Measurements from ENCODE around the gene PF4V1. TPM values are rescaled to one million over a fixed set of nuclear protein-coding genes. Genes with fewer than 3 reads are reported as not detected.
A peak's percentile ranks its signal among the peaks of the same experiment; 100 is the strongest.

Gene PF4V1
- total RNA-seq, 1 experiment from 2014 or later = not detected

DNA sequence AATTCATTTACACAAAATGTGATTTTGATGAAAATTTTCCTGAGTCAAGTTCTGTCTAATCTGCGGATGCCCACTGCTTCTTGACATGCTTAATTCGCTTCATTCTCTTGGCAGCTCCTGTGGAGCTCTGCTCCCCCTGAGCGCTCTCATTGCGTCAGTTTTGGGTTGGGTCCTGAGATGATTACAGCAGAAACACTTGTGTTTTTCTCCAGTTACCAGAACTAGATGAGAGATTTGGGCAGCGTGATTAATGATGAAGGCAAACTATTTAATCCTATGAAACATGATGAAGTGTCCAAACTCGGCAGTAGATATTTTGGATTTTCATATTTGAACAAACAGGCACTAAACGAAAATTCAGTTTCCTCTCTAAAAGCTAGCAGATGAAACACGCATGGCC lies 11.9 kb downstream of the PF4V1 start:
- no peaks in the 10 kb centered on the region for H3K27me3 Mint-ChIP-seq (ENCODE audit: insufficient read depth, unreplicated experiment)
- intact Hi-C loops (cut with micrococcal nuclease) = loop anchor here (1.0 to 5.0 kb wide), 4 partner anchors 136 to 447 kb away; no protein-coding TSS in a partner anchor
- no TSS peak for BruUV-seq (replicated peaks)
- H3K9me3 Mint-ChIP-seq (ENCODE audit: unreplicated experiment) = no peaks in the 10 kb centered on the region
- H3K27ac Mint-ChIP-seq (ENCODE audit: low read depth, unreplicated experiment) = no peak overlapping the region
- no peak overlapping the region for H3K4me3 Mint-ChIP-seq (ENCODE audit: unreplicated experiment)
- CTCF ChIA-PET = interaction anchor here (0.5 to 7.9 kb wide), 50 partner anchors 10 to 553 kb away, joined by 3 to 183 read pairs (median 4); partner anchors contain the start of genes CXCL8 and PF4V1
- peak; percentile 71 for DNase-seq (ENCODE audit: unreplicated experiment)
- H3K4me1 Mint-ChIP-seq (ENCODE audit: insufficient read depth, unreplicated experiment) = peaks cover 30% of the 10 kb centered on the region
- TF ChIP-seq, protein P1, sequence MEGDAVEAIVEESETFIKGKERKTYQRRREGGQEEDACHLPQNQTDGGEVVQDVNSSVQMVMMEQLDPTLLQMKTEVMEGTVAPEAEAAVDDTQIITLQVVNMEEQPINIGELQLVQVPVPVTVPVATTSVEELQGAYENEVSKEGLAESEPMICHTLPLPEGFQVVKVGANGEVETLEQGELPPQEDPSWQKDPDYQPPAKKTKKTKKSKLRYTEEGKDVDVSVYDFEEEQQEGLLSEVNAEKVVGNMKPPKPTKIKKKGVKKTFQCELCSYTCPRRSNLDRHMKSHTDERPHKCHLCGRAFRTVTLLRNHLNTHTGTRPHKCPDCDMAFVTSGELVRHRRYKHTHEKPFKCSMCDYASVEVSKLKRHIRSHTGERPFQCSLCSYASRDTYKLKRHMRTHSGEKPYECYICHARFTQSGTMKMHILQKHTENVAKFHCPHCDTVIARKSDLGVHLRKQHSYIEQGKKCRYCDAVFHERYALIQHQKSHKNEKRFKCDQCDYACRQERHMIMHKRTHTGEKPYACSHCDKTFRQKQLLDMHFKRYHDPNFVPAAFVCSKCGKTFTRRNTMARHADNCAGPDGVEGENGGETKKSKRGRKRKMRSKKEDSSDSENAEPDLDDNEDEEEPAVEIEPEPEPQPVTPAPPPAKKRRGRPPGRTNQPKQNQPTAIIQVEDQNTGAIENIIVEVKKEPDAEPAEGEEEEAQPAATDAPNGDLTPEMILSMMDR (IDR thresholded peaks at IDR 0.05; ENCODE audit: unreplicated experiment) = no peak
- H3K36me3 Mint-ChIP-seq (ENCODE audit: insufficient read depth, unreplicated experiment) = peaks cover 10% of the 10 kb centered on the region
- POLR2A ChIA-PET = interaction anchor here (0.7 to 6.7 kb wide), 18 partner anchors 21 to 444 kb away, joined by 3 to 61 read pairs (median 4); partner anchors contain the start of genes CXCL2 and CXCL8

DNA sequence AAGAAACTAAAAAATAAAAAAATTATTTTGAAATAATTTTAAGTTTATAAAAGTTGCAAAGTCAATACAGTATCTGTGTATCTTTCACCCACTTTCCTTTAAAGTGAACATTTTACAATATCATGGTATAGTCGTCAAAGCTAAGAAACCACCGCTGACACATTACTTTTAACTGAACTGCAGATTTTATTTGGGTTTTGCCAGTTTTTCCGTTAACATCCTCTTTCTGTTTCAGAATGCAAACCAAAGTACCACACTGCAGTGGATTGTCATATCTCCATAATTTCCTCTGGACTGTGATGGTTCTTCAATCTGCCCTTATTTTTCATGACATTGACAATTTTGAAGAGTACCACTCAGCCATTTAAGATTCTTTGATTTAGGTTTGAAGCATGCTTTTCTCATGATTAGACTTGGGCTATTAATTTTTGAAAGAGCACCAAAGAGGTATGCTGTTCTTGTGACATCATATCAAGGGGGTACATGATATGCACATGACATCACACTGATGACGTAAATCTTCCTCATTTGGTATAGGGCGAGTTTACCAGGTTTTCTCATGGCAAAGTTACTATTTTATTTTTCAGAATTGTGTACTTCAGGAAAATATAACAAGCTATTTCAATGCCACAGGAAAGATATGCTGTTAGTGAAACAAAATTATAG lies 12.5 kb downstream of the PF4V1 start:
- Mint-ChIP-seq H3K9me3 (ENCODE audit: unreplicated experiment) (no peaks in the 10 kb centered on the region), H3K27me3 (ENCODE audit: insufficient read depth, unreplicated experiment) (no peaks in the 10 kb centered on the region), H3K27ac (ENCODE audit: low read depth, unreplicated experiment) (no peak overlapping the region), H3K36me3 (ENCODE audit: insufficient read depth, unreplicated experiment) (peaks cover 16% of the 10 kb centered on the region), H3K4me3 (ENCODE audit: unreplicated experiment) (no peak overlapping the region), H3K4me1 (ENCODE audit: insufficient read depth, unreplicated experiment) (peaks cover 30% of the 10 kb centered on the region)
- ChIA-PET POLR2A (interaction anchor here (0.6 to 6.7 kb wide), 27 partner anchors 9 to 607 kb away, joined by 3 to 61 read pairs (median 4); partner anchors contain the start of genes ANKRD17, CXCL2, CXCL3 and CXCL8), CTCF (interaction anchor here (0.6 to 7.9 kb wide), 26 partner anchors 11 to 551 kb away, joined by 3 to 183 read pairs (median 6); partner anchors contain the start of genes CXCL2, CXCL3 and PF4V1)
- intact Hi-C loops (cut with micrococcal nuclease) = loop anchor here (5.0 kb wide), 2 partner anchors 247 to 447 kb away; no protein-coding TSS in a partner anchor
- no peak for DNase-seq (ENCODE audit: unreplicated experiment)
- TF ChIP-seq, protein P1 (IDR thresholded peaks at IDR 0.05; ENCODE audit: unreplicated experiment) = no peak
- no TSS peak for BruUV-seq (replicated peaks)

DNA sequence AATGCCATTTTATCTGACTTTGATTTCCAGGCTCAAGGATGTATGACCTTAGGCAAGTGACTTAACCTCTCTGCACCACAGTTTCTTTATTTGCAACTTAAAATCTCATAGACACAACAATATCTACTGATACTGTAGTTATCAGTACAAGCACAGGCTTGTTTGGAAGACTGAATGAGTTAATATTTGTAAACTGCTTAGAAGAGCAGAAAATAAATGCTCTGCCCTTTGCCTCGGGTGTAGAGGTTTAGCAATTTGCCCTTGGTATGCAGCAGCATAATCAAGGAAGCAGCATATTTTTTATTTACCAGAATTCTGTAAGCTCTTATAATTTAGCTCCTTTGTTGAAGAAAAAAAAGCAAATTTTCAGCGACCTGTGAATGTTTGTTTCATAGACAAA lies 13.2 kb downstream of the PF4V1 start:
- H3K4me1 Mint-ChIP-seq (ENCODE audit: insufficient read depth, unreplicated experiment) = peaks cover 30% of the 10 kb centered on the region
- intact Hi-C loops (cut with micrococcal nuclease) = loop anchor here (5.0 kb wide), 2 partner anchors 246 to 446 kb away; no protein-coding TSS in a partner anchor
- DNase-seq (ENCODE audit: unreplicated experiment) = no peak
- no peak overlapping the region for H3K27ac Mint-ChIP-seq (ENCODE audit: low read depth, unreplicated experiment)
- H3K36me3 Mint-ChIP-seq (ENCODE audit: insufficient read depth, unreplicated experiment) = peaks cover 23% of the 10 kb centered on the region
- CTCF ChIA-PET = interaction anchor here (0.6 to 7.9 kb wide), 13 partner anchors 11 to 438 kb away, joined by 3 to 183 read pairs (median 4); partner anchors contain the start of genes CXCL2, CXCL3 and PF4V1
- POLR2A ChIA-PET = interaction anchor here (0.6 to 6.7 kb wide), 25 partner anchors 9 to 607 kb away, joined by 3 to 61 read pairs (median 4); partner anchors contain the start of genes ANKRD17, CXCL2, CXCL3 and CXCL8
- H3K4me3 Mint-ChIP-seq (ENCODE audit: unreplicated experiment) = no peak overlapping the region
- H3K27me3 Mint-ChIP-seq (ENCODE audit: insufficient read depth, unreplicated experiment) = no peaks in the 10 kb centered on the region
- no TSS peak for BruUV-seq (replicated peaks)
- H3K9me3 Mint-ChIP-seq (ENCODE audit: unreplicated experiment) = no peaks in the 10 kb centered on the region
- TF ChIP-seq, protein P1 (IDR thresholded peaks at IDR 0.05; ENCODE audit: unreplicated experiment) = no peak

DNA sequence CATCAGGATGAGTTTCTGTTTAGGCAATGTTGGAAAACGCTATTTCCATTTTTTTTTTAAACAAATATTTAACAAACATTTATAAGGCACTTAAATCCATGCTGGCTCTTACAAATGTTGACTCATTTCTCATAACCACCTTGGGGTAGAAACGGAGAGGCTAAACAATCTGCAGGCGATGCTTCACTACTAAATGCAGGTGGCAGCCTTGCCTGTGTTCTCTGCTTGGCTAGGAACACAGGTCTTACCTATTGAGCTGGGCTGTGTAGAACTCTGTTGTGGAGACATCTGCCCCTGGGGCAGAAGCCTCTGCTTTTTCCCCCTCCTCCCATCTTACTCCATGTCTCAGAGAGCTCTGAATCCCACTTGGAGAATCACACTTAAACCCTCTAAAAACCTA lies 14.7 kb downstream of the PF4V1 start:
- TF ChIP-seq, protein P1 (IDR thresholded peaks at IDR 0.05; ENCODE audit: unreplicated experiment) = peak; percentile 41
- DNase-seq (ENCODE audit: unreplicated experiment) = peak; percentile 85
- BruUV-seq (replicated peaks) = no TSS peak
- ChIA-PET CTCF (interaction anchor here (0.7 to 7.9 kb wide), 28 partner anchors 8 to 318 kb away, joined by 3 to 183 read pairs (median 5); partner anchors contain the start of genes CXCL2 and CXCL3), POLR2A (interaction anchor here (0.6 to 6.7 kb wide), 30 partner anchors 9 to 625 kb away, joined by 3 to 61 read pairs (median 4); partner anchors contain the start of genes CXCL2 and CXCL3)
- Mint-ChIP-seq H3K9me3 (ENCODE audit: unreplicated experiment) (no peaks in the 10 kb centered on the region), H3K4me1 (ENCODE audit: insufficient read depth, unreplicated experiment) (peaks cover 34% of the 10 kb centered on the region), H3K27me3 (ENCODE audit: insufficient read depth, unreplicated experiment) (no peaks in the 10 kb centered on the region), H3K4me3 (ENCODE audit: unreplicated experiment) (peak overlapping the region; percentile 95), H3K27ac (ENCODE audit: low read depth, unreplicated experiment) (peak overlapping the region; percentile 92), H3K36me3 (ENCODE audit: insufficient read depth, unreplicated experiment) (peaks cover 35% of the 10 kb centered on the region)
- intact Hi-C loops (cut with micrococcal nuclease) = loop anchor here (1.0 to 5.0 kb wide), 7 partner anchors 50 to 445 kb away; no protein-coding TSS in a partner anchor

All from MCF 10A (cell line).